SHP77 treated with DMSO at 0.1 percent for 48 hours (cell line): ENCODE data around the gene EIF2B2.
A peak's percentile ranks its signal among the peaks of the same experiment; 100 is the strongest.

Experiments used
- DNase-seq: peaks from one replicate; lab custom pipeline; 2025; lab: John Stamatoyannopoulos, UW

EIF2B2 gene

GRCh38 chr14:75002392-75003249 is at the start of gene EIF2B2:
Gene EIF2B2 (plus strand): TSS chr14:75002921. CDS start chr14:75002991, 70 bp downstream.
- peak; percentile 94 for DNase-seq

GRCh38 chr14:74953686-74954085 is 49.0 kb upstream of the EIF2B2 start:
- DNase-seq: no peak

- no peak for DNase-seq
Observed at GRCh38 chr14:74954232-74954946, 48.3 kb upstream of the EIF2B2 start.

- DNase-seq: no peak
Observed at GRCh38 chr14:74954947-74955228, 47.8 kb upstream of the EIF2B2 start.

GRCh38 chr14:74955229-74956026 is 47.3 kb upstream of the EIF2B2 start, which contains the start of gene PGF:
Gene PGF (minus strand): TSS chr14:74955597. CDS start chr14:74955242, 355 bp downstream.
- DNase-seq: no peak

- no peak for DNase-seq
Observed at GRCh38 chr14:74956027-74956279, 46.8 kb upstream of the EIF2B2 start.

GRCh38 chr14:74956280-74957072 is 46.2 kb upstream of the EIF2B2 start:
- no peak for DNase-seq

GRCh38 chr14:74959596-74960180 is 43.0 kb upstream of the EIF2B2 start:
- no peak for DNase-seq

GRCh38 chr14:74960736-74961135 is 42.0 kb upstream of the EIF2B2 start:
- no peak for DNase-seq

GRCh38 chr14:74961238-74961911 is 41.3 kb upstream of the EIF2B2 start:
- DNase-seq: no peak

- no peak for DNase-seq
Observed at GRCh38 chr14:74962046-74962445, 40.7 kb upstream of the EIF2B2 start.

- no peak for DNase-seq
Observed at GRCh38 chr14:74962493-74962892, 40.2 kb upstream of the EIF2B2 start.

GRCh38 chr14:74963178-74963704 is 39.5 kb upstream of the EIF2B2 start:
- DNase-seq: no peak

GRCh38 chr14:74963705-74964271 is 38.9 kb upstream of the EIF2B2 start:
- no peak for DNase-seq

GRCh38 chr14:74964787-74965485 is 37.8 kb upstream of the EIF2B2 start:
- no peak for DNase-seq

GRCh38 chr14:74965486-74966153 is 37.1 kb upstream of the EIF2B2 start:
- DNase-seq: no peak

- DNase-seq: no peak
Observed at GRCh38 chr14:74968811-74969210, 33.9 kb upstream of the EIF2B2 start.

GRCh38 chr14:74973003-74973653 is 29.6 kb upstream of the EIF2B2 start:
- DNase-seq: no peak

GRCh38 chr14:74973905-74974363 is 28.8 kb upstream of the EIF2B2 start:
- no peak for DNase-seq
